Astrocyte of the cerebellum (primary cell): ENCODE data around the gene SKAP1.

Experiments used
- DNase-seq: peaks from one replicate; pipeline ENCODE4 v3.0.0-alpha.2; 2011; ENCODE audit warnings: low read depth
- H3K4me3 ChIP-seq: 2 replicates; pipeline ENCODE4 v1.5.1; 2011; ENCODE audit warnings: mild to moderate bottlenecking, low read depth, low read length, moderate library complexity
- in situ Hi-C: cut with HindIII; loops from 2 replicates; pipeline ENCODE4 v1.10.0; 2017; ENCODE audit warnings: low sequenced_read_pairs
- TF ChIP-seq, protein P1 (sequence below): IDR thresholded peaks from 2 replicates; pipeline ENCODE4 v1.5.1; 2012; ENCODE audit warnings: low read length, low read depth, moderate library complexity, mild to moderate bottlenecking; ENCODE audit errors: missing control alignments

SKAP1 gene

GRCh38 chr17:48462946-48463345, 32.9 kb upstream of the SKAP1 start:
- H3K4me3 ChIP-seq, result no peak overlapping the region
- in situ Hi-C loops, result no loop called here
- DNase-seq, result no peak
- TF ChIP-seq, protein P1, sequence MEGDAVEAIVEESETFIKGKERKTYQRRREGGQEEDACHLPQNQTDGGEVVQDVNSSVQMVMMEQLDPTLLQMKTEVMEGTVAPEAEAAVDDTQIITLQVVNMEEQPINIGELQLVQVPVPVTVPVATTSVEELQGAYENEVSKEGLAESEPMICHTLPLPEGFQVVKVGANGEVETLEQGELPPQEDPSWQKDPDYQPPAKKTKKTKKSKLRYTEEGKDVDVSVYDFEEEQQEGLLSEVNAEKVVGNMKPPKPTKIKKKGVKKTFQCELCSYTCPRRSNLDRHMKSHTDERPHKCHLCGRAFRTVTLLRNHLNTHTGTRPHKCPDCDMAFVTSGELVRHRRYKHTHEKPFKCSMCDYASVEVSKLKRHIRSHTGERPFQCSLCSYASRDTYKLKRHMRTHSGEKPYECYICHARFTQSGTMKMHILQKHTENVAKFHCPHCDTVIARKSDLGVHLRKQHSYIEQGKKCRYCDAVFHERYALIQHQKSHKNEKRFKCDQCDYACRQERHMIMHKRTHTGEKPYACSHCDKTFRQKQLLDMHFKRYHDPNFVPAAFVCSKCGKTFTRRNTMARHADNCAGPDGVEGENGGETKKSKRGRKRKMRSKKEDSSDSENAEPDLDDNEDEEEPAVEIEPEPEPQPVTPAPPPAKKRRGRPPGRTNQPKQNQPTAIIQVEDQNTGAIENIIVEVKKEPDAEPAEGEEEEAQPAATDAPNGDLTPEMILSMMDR, result no peak

DNA sequence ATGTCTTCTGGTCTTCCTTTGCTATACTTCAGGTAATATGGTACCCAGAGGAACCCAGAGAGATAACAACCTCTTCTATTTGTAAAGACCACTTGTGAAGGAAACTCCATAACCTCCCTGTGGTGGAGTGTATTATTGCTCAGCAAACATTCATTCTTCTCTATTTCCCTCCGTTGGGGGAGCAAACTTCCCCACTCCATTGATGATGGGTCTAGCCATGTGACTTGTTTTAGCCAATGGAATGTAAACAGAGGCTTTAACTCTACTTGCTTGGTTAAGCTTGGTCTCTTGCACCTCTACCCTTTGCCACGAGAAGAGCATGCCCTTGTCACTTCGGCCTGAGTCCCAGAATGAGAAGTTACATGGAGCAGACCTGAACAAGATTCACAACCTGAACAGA, 30.0 kb upstream of the SKAP1 start:
- no peak overlapping the region for H3K4me3 ChIP-seq
- in situ Hi-C loops, result no loop called here
- TF ChIP-seq, protein P1, result no peak
- DNase-seq, result no peak

GRCh38 chr17:48459070-48459844, 29.2 kb upstream of the SKAP1 start:
- TF ChIP-seq, protein P1, result no peak
- H3K4me3 ChIP-seq, result no peak overlapping the region
- in situ Hi-C loops, result no loop called here
- DNase-seq, result no peak

DNA sequence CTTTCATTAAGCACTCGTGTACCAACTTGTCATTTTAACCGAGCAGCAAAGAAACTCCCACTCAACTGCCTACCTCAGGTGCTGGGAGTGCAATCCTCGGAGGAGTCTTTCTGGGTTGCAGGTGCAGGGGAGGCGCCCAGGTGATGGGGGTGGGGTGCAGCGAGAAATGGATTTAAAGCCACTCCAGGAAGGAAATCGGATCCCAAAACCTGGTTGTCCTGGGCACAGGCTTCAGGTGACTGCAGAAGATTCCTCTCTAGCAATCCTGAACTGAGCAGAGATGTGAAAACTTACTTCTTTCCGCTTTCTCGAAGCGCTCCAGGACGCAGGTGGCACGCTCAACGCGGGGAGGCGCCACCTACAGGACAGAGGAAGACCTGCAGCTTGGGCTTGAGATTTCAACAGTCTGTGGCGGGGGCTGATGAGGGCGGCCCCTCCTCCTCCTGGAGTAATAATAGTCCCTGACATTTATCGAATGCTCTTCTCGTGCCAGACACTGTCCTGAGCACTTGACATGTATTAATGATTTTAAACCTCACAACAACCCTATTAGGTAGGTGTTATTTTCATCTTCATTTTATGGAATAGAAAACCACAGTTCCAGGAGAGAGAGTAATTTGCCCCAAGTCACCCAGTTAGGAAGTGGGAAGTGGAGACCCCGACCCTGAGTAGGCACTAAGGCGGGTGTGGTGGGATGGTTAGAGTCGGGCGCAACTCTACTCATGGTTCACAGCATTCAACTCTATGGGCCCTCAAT, 27.2 kb upstream of the SKAP1 start:
- H3K4me3 ChIP-seq, result peak overlapping the region; percentile 7
- peak; percentile 15 for DNase-seq
- in situ Hi-C loops, result no loop called here
- TF ChIP-seq, protein P1, result peak; percentile 95

DNA sequence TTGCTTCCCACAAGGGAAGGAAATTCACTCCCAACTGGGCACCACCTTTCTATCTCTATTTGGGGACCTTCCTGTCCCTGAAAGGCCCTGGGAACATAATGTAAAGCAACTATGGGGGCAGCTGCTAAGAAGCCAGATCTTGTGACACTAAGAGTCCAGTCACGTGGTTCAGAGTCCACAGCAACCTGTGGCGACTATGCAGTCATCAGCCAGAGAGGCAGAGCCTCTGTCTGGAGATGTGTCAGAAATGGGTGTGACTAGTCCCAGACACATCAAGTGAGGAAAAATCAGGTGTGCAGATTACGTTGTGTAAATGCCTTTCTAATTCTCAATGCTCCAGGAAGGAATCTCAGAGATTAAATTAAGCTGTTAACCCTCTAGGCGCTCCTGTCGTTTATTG, 26.6 kb upstream of the SKAP1 start:
- no peak for DNase-seq
- TF ChIP-seq, protein P1, result no peak
- in situ Hi-C loops, result no loop called here
- no peak overlapping the region for H3K4me3 ChIP-seq

- no peak overlapping the region for H3K4me3 ChIP-seq
- in situ Hi-C loops, result no loop called here
- TF ChIP-seq, protein P1, result no peak
- no peak for DNase-seq
These were observed 25.8 kb upstream of the SKAP1 start for GRCh38 chr17:48455791-48456190.
